ENCODE measurements around the gene HYAL3. TPM values are rescaled to one million over a fixed set of nuclear protein-coding genes. Genes with fewer than 3 reads are reported as not detected.
A peak's percentile ranks its signal among the peaks of the same experiment; 100 is the strongest.

The HYAL3 gene
- total RNA-seq, 1 experiment from 2014 or later, result 20.8 TPM

GRCh38 chr3:50259432-50260026 is 39.7 kb downstream of the HYAL3 start:
- ChIA-PET CTCF (interaction anchor here (0.8 to 1.3 kb wide), 5 partner anchors 9 to 67 kb away, joined by 3 to 11 read pairs (median 4); no protein-coding TSS in a partner anchor), POLR2A (ENCODE audit: unreplicated experiment) (no interaction called here)
- intact Hi-C loops (cut with micrococcal nuclease), result loop anchor here (1.0 kb wide), 2 partner anchors 9 to 14 kb away; no protein-coding TSS in a partner anchor
- Histone ChIP-seq H3K27me3 (ENCODE audit: low read length) (no peaks in the 10 kb centered on the region), H2AFZ (ENCODE audit: low read length) (0 out of 2 replicates have a peak overlapping the region, but pooled peaks have one; percentile 39), H3K79me2 (ENCODE audit: low read length) (no peaks in the 10 kb centered on the region), H3K9ac (ENCODE audit: low read length) (peak overlapping the region; percentile 81; the same call in 1 of the 2 replicates), H3F3A (ENCODE audit: low read length, unreplicated experiment) (no peaks in the 10 kb centered on the region), H3K9me2 (replicated peaks; ENCODE audit: low read length) (no peaks in the 10 kb centered on the region), H3K27ac (ENCODE audit: low read length) (no peak overlapping the region), H3K36me3 (ENCODE audit: low read depth, low read length) (peaks cover 15% of the 10 kb centered on the region), H3K4me2 (ENCODE audit: low read length) (peak overlapping the region; percentile 63), H3K4me3 (ENCODE audit: low read length) (no peak overlapping the region), H3K4me1 (ENCODE audit: insufficient read depth, low read length) (peaks cover 13% of the 10 kb centered on the region), H4K20me1 (ENCODE audit: low read length) (no peaks in the 10 kb centered on the region), H3K9me3 (ENCODE audit: low read length) (no peaks in the 10 kb centered on the region)
- DNase-seq (no peak), ATAC-seq (peak; percentile 8)
- no peak for TF ChIP-seq EZH2 (IDR thresholded peaks at IDR 0.05; ENCODE audit: low read length, unreplicated experiment)
- TF ChIP-seq CTCF (conservative IDR thresholded peaks at IDR 0.05; ENCODE audit: low read depth, low read length), result no peak
- TF ChIP-seq EZH2phosphoT487 (IDR thresholded peaks at IDR 0.05; ENCODE audit: borderline replicate concordance, low read length), result no peak
- no TSS peak for BruUV-seq (replicated peaks)

- H3K27me3 ChIP-seq (ENCODE audit: low read length), result no peaks in the 10 kb centered on the region
- no TSS peak for BruUV-seq (replicated peaks)
- H3K9me3 ChIP-seq (ENCODE audit: low read length), result no peaks in the 10 kb centered on the region
- no peaks in the 10 kb centered on the region for H3K9me2 ChIP-seq (replicated peaks; ENCODE audit: low read length)
- H2AFZ ChIP-seq (ENCODE audit: low read length), result no peak overlapping the region
- ChIA-PET CTCF (interaction anchor here (1.1 to 1.3 kb wide), 2 partner anchors 33 to 67 kb away, joined by 3 to 8 read pairs; no protein-coding TSS in a partner anchor), POLR2A (ENCODE audit: unreplicated experiment) (interaction anchor here (0.6 kb wide), 1 partner anchor 163 kb away, joined by 10 read pairs; no protein-coding TSS in a partner anchor)
- H3K4me3 ChIP-seq (ENCODE audit: low read length), result no peak overlapping the region
- no peaks in the 10 kb centered on the region for H4K20me1 ChIP-seq (ENCODE audit: low read length)
- ATAC-seq, result no peak
- no peak overlapping the region for H3K27ac ChIP-seq (ENCODE audit: low read length)
- H3K79me2 ChIP-seq (ENCODE audit: low read length), result no peaks in the 10 kb centered on the region
- no peak overlapping the region for H3K9ac ChIP-seq (ENCODE audit: low read length)
- H3K36me3 ChIP-seq (ENCODE audit: low read depth, low read length), result peaks cover 15% of the 10 kb centered on the region
- intact Hi-C loops (cut with micrococcal nuclease), result no loop called here
- TF ChIP-seq EZH2phosphoT487 (IDR thresholded peaks at IDR 0.05; ENCODE audit: borderline replicate concordance, low read length) (no peak), CTCF (conservative IDR thresholded peaks at IDR 0.05; ENCODE audit: low read depth, low read length) (no peak), EZH2 (IDR thresholded peaks at IDR 0.05; ENCODE audit: low read length, unreplicated experiment) (no peak)
- peaks cover 8% of the 10 kb centered on the region; the same call in 1 of the 2 replicates for H3K4me1 ChIP-seq (ENCODE audit: insufficient read depth, low read length)
- no peak for DNase-seq
- H3F3A ChIP-seq (ENCODE audit: low read length, unreplicated experiment), result no peaks in the 10 kb centered on the region
- H3K4me2 ChIP-seq (ENCODE audit: low read length), result no peak overlapping the region
These were observed 40.2 kb downstream of the HYAL3 start for GRCh38 chr3:50258979-50259378.
